CD4-positive, alpha-beta T cell treated with Interferon gamma for 1 hour (primary cell): ENCODE results near the gene SFXN5.
"Not testable (repeated sequence)": the region's sequence is repeated elsewhere in the genome, so short reads cannot be mapped to it uniquely, and the experiment has no call there.

Experiments used
- DNase-seq: peaks from one replicate; pipeline ENCODE4 v3.0.0-alpha.2; 2020

The SFXN5 gene

GRCh38 chr2:72917877-72918553, 153.5 kb downstream of the SFXN5 start:
- DNase-seq, result no peak

GRCh38 chr2:72917138-72917876, 154.2 kb downstream of the SFXN5 start, which contains the start of gene EMX1:
Gene EMX1 (plus strand): TSS chr2:72917519. CDS start chr2:72917853, 334 bp downstream.
- DNase-seq, result peak; percentile 47

- no peak for DNase-seq
These were observed 154.8 kb downstream of the SFXN5 start for GRCh38 chr2:72916743-72917137.

DNA sequence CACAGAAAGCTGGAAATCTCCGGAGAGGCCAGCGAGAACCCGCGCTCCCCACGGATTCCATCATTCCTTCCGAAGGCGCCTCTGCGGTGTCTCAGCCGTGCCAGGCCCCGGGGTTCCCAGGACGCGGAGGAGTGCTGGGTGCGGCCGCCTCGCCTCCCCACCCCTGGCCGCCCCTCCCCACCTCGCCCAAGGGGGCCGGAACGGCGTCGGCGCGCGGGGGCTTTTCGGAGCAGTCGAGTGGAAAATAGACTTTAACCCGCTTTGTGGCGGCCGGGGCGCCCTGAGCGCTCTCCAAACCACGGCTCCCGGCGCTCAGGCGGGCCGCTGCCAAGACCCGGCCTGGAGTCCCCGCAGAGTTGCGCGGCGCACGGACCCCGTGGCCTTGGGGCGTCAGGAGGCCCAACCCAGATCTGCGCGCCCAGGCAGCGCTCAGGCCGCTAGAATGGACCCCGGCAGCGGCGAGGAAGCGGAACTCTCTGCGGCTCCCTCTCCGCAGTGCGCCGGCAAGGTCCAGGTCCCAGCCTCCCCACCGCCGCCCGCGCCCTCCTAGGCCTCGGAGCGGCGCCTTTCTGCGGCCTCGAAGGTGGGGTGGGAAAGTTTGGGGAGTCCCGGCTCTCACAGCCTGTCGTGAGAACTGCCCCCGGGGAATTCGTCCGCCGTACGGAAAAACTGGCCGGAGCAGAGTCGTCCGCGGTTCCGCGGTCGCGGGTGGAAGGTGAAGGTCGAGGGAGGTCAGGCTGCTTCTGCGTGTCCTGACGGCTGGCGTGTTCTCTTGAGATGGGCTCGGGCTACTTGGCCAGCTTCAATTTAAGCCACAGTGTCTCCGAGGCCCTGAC, 155.4 kb downstream of the SFXN5 start:
- DNase-seq, result peak; percentile 26

GRCh38 chr2:72915320-72915906, 156.1 kb downstream of the SFXN5 start:
- no peak for DNase-seq

- DNase-seq, result no peak
These were observed 156.8 kb downstream of the SFXN5 start for GRCh38 chr2:72914589-72915319.

DNA sequence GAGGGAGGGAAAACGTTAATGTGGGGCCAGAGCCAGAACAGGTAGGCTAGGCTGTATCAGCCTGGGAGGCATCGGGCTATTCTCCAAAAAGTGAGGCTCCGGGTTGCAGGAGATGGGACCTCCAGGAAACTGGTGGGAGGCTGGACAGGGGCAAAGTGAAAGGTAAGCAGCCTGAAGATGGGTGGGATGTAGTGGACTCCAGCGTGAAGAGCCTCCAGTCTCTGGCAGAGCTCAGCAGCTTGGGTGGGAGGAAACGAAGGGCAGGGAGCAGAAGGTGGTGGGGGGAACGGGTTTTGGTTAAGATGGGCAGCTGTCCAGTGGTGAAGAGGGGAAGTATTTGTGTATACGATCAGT, 157.3 kb downstream of the SFXN5 start:
- DNase-seq, result no peak

DNA sequence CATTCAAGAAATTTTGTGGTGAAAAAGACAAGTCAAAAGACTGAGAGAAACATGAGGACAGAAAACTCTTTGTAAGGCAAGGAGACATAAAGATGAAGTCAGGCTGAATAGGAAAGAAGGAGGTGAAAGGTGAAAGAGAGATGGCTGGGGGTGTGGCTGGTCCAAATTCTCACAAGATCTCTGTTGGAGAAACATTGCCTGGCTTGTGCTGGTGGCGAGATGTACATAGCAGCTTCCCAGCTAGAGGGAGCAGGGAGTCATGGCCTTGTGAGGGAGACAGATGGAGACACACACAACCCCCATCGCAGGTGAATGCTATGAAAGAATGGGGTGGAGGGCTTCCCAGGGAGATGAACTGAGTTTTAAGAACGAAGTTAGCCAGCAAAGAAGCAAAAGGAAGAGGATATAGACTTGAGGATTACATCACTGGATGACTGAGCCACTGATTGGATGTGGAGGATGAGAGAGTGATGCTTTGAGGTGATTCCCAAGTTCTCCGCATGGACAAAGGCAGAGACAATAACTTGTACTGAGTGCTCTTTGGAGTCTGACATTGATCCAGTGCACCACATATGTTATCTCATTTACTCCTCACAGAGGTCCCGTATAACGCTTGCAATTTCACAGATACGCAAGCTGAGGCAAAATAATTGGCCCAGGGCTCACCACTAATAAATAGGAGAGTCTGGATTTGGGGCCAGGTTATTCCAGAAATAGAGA, 157.9 kb downstream of the SFXN5 start:
- DNase-seq, result no peak

GRCh38 chr2:72911256-72911655, 160.3 kb downstream of the SFXN5 start:
- DNase-seq, result no peak

- DNase-seq, result no peak
These were observed 162.8 kb downstream of the SFXN5 start for GRCh38 chr2:72908741-72909140.

- DNase-seq, result not testable (repeated sequence)
These were observed 164.1 kb downstream of the SFXN5 start for GRCh38 chr2:72907369-72907768.

- no peak for DNase-seq
These were observed 170.1 kb downstream of the SFXN5 start for GRCh38 chr2:72901426-72901825.

DNA sequence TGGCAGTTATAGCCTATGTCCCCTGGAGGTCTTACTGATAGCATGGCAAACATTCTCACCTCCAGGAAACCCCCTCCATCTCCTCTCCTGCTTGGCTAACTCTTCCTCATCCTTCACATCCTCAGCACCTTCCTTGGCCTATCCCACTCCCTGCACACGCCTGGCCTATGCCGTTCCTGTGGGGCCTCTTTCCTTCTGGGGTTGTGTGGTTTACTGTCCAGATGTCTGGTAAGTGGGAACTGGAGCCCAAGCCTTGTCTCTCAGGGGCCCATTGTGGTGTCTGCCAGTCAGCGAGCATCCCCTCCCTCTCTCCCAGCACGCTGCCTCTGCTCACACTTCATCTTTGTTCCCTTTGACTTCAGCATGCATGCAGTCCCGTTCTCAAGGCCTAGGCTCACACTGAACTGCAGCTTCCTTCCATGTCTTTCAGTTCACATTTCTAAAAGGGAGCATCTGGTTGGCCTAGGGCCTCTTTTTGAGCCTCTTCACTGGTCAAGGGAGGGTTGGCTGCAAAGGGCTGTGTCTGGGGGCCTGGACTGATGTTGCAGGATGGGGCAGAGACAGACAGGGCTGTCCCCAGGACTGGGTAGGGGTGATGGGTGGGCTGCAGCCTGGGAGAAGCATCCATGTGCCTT, 171.2 kb downstream of the SFXN5 start:
- DNase-seq, result no peak

GRCh38 chr2:72898585-72898906, 173.0 kb downstream of the SFXN5 start:
- DNase-seq, result no peak

- no peak for DNase-seq
These were observed 173.5 kb downstream of the SFXN5 start for GRCh38 chr2:72897785-72898584.

GRCh38 chr2:72896446-72896845, 175.1 kb downstream of the SFXN5 start:
- DNase-seq, result no peak

GRCh38 chr2:72895759-72896281, 175.7 kb downstream of the SFXN5 start:
- DNase-seq, result no peak

DNA sequence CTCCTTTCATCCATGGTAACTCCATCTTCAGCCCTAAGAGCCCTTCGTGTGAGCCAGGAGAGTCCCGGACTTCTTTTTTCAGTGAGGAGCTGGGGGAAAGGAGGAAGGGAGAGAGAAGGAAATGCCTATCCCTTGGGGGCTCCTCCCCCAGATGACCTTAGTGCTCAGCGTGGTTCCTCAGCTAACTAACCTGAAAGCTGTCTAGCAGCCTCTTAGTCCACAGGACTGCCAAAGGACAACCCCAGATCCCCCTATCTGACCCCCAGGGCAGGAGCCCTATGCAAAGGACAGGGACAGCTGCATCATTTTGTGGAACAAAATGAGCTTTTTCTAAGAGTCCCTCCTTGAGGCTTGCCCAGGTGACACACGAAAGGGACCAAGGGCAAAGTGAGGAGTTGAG, 176.4 kb downstream of the SFXN5 start:
- no peak for DNase-seq

DNA sequence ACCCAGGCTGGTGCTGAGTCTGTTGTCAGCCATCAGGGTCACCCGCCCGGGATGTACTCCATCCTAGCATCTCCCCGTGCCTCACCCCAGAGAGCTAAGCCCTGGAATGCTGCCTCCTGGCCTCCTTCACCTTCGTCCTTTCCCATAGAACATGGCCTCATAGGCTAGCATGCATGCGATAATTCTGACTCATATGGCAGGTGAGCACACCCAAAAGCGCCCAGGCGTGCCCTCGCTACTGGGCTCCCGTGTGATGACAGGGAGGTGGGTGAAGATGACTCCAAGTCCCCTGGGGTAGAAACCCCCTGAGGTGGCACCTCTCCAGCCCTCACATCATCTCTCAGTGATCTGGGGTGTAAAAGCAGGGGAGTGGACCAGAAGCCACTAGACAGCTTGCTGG, 177.0 kb downstream of the SFXN5 start:
- no peak for DNase-seq

- no peak for DNase-seq
These were observed 177.8 kb downstream of the SFXN5 start for GRCh38 chr2:72893594-72894319.
